NOMO-1 treated with DMSO at 0.1 percent for 48 hours (cell line): ENCODE measurements around the gene OGFOD3.
"Not testable (repeated sequence)": the region's sequence is repeated elsewhere in the genome, so short reads cannot be mapped to it uniquely, and the experiment has no call there.

Experiments used
- DNase-seq: peaks from one replicate; lab custom pipeline; 2025; ENCODE audit not compliant: unreplicated experiment; lab: John Stamatoyannopoulos, UW

Gene OGFOD3

DNA sequence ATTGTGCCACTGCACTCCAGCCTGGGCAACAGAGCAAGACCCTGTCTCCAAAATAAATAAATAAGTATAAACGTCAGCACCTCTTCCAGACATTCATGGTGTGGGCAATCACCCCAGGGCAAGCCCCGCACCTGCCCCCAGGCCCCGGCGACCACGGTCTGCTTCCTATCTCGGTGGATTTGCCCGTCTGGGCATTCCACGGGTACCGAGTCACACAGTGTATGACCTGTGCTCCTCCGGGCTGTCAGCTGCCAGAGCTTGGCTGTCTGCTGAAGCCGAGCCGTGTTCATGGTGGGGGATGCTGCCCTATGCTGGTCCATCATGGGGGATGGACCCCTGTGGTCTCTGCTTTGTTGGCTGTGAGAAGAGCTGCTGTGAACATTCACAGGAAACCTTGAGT lies 16.7 kb upstream of the OGFOD3 start:
- DNase-seq = no peak

DNA sequence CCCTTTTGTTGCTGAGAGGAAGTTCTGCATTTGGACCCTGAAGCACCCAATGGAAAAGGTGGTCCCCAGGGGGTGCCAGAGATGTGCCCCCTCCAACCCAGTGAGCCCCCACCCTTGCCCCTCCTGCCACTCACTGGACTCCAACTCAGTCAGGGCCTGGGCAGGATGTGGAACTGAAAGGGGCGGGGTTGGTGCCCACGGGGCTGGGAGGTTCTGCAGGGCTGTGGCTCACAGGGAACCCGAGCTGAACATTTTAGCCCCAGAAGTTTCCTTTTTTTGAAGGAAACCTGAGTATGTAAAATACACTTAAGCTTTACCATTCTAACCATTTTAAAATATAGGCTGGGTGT lies 15.8 kb upstream of the OGFOD3 start:
- DNase-seq = no peak

DNA sequence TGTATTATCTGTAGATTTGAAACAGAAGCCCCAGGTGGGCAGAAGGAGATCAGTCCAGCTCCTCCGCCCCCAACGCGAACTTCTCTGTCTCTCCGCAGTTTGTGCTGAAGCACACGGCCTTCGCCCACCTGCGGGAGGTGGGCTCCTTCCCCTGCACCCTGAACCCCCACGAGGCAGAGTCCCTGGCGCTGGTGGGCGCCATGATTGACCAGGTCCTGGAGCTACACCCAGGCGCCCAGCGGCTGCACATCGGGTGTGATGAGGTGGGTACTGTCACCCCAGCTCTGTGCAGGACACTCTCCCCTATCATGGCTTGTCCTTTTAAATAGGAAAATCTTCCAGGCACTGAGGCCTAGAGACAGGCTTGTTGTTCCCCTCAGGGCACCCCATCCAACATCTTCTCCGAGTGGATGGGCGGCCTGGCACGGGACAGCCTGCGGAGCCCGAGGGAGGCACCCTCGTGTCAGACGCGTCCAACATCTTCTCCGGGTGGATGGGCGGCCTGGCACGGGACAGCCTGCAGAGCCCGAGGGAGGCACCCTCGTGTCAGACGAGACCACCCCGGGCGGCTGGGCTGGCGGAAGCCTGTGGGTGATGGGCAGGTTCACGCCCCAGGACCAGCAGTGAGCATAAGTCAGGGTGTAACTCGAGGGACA lies 15.3 kb upstream of the OGFOD3 start:
- DNase-seq = no peak

DNA sequence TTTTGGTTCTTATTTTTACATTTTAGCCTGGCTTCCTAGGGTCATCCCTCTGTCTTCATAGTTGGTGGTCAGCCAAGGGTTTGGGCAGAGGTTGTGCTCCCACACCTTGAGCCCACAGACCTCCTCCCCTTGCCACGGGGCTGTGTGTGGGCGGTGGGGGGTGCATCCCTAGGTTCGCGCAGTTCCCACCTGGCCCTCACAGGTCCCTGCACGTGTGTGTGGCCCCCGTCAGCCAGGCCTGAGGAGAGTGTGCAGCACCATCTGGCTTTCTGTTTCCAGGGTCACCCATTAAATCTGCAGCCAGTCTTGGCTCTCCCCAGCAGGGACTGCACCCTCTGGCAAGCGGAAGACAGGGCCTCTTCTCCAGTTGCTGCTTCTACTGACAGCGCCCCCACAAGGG lies 13.6 kb upstream of the OGFOD3 start:
- no peak for DNase-seq

DNA sequence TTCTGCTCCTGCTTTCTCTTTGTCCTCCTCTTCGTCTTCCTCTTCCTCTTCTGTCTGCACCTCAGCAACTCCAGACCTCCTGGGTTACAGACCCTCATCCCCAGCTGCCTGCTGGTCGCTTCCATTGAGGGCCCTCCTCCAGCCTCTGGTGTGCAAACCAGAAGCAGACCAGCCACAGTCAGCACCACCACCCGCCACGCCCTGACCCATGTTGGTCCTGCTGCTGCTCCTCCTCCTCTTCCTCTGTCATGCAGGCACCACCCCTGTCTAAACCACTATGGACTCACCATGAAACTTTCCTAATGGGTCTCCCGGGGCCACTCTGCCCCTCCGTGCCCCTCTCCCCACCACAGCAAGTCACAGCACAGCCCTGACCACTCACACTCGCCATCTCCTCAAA lies 11.4 kb upstream of the OGFOD3 start:
- no peak for DNase-seq

DNA sequence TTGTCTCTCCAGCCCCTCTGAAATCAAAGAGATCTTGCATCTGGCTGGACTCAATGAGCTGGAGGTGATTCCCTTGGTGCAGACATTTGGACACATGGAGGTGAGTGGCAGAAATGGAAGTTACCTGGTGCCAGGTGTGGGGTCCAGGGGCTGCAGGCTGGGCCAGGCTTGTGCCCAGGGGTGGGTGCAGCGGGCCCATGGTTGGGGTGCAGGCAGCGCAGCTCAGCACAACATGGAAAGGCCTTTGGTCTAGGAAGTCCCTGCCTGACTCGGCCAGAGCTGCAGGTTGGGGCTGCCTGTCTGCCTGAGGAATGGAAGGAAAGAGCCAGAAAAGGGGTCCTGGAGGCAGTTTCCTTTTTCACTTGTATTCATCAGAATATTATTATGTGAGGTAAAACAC lies 10.2 kb upstream of the OGFOD3 start:
- no peak for DNase-seq

DNA sequence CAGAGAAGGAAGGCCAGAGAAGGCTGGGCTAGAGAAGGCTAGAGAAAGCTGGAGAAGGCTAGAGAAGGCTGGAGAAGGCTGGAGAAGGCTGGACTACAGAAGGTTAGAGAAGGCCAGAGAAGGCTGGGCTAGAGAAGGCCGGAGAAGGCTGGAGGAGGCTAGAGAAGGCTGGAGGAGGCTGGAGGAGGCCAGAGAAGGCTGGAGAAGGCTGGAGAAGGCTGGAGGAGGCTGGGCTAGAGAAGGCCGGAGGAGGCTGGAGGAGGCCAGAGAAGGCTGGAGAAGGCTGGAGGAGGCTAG lies 6.4 kb upstream of the OGFOD3 start:
- no peak for DNase-seq

DNA sequence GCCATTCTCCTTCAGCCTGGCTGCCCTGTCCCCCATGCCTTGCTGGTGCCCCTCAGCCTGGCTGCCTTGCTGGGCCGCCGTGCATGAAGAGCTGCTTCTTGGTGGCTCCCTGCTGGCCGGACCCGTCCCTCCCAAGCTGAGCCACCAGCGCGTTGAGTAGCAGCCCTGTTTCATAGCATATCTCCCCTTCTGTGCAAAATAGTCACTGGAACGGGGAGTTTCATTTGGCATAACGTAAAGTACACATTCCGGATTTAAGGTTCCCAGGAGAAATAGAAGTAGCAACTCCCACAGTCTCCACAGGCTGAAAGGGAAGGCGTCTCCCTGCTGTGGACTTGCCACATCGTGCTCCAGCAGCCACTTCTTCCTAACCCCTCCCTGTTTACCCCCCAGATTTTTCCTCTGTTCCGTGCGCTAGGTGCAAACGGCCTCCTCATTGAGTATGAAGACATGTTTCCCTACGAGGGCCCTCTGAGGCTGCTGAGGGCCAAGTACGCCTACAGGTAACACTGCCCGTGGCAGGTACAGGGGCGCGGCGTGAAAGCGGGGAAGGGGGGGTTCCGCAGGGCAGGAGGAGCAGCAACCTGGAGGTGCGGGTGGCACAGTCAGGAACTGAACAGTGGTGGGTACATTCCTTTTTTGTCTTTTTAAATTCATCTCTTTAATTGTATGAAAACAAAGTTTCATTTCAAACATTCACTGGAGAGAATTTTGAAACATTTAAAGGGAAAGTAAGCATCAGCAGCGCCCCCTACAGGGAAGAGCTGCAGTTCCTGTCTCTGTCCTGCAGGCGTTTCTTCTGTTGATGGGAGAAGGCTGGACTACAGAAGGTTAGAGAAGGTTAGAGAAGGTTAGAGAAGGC lies 5.8 kb upstream of the OGFOD3 start:
- DNase-seq = peak; percentile 41

DNA sequence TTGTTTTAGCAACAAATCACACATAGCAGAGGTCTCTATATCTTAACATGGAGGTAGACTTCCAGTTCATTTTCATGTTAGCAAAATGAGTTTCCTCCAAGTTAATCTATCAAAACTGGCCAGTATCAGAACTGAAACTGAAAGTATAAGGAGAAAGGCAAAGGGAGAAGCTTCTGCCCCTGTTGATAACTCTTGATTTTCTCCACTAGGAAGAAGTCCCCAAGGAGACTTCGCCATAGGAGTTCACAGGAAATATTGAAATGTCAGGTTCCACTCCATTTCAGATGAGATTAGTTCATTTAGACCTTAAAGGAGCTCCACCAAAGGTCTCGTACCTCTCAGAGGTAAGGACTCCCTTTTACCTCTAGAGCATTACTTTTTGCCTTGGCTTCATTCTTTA lies 1.2 kb upstream of the OGFOD3 start:
- peak; percentile 46 for DNase-seq

DNA sequence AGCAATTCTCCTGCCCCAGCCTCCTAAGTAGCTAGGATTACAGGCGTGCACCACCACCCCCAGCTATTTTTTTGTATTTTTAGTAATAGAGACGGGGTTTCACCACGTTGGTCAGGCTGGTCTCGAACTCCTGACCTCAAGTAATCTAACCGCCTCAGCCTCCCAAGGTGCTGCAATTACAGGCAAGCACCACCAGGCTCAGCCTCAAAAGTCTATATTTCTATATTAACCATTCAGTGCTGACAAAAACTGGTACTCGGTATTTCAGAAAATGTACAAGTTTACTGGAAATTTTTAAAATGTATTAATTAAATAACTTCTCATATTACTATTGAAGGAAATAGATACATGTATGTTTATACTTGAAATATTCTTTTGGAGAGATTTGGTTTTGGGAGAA lies 1.6 kb downstream of the OGFOD3 start:
- no peak for DNase-seq

DNA sequence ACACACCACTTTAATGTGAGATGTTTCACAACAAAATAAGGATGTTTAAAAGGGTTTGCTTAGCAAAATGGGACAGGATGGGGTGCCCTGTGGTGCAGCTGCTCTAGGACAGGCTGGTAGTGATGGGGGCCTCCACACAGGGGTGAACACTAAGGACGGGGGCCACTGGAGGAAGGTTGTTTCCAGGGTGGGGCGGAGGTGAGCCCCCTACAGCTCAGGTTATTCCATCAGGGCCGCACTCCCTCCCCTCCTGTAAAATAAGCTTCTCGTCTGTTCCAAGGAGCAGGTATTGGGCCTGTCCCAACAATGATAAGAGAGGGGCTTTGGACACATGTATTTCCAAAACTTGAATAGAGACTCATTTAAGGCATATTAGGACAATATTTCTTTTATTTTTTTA lies 2.1 kb downstream of the OGFOD3 start:
- DNase-seq = no peak

DNA sequence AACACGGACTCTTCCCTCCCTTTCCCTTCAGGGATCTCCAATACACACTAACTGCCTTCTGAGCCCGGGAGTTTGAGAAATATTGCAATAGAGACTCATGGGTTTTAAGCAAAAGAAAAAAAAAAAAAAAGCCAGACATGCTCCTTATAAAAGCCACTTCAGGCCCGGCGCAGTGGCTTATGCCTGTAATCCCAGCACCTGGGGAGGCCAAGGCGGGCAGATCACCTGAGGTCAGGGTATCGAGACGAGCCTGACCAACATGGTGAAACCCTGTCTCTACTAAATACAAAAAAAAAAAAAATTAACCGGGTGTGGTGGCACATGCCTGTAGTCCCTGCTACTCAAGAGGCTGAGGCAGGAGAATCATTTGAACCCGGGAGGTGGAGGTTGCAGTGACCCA lies 2.6 kb downstream of the OGFOD3 start:
- DNase-seq = no peak

DNA sequence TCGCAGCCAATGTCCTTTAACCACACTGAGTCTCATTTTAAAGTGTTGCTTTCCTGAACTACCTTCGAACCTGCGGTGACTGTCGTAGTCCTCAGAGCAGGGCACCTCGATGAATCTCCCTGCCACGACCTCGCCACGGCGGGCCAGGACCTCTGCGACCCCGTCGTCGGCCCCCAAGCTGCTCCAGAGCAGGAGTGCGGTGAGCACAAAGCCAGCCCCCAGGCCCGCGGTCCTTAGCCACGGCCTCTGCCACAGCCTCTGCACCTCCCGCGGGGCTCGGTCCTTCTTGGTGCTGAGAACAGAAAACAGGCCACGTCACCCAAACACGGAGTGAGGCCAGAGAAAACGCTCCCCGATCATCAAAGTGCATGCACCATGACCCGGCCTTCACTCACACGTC lies 3.0 kb downstream of the OGFOD3 start:
- DNase-seq = no peak

DNA sequence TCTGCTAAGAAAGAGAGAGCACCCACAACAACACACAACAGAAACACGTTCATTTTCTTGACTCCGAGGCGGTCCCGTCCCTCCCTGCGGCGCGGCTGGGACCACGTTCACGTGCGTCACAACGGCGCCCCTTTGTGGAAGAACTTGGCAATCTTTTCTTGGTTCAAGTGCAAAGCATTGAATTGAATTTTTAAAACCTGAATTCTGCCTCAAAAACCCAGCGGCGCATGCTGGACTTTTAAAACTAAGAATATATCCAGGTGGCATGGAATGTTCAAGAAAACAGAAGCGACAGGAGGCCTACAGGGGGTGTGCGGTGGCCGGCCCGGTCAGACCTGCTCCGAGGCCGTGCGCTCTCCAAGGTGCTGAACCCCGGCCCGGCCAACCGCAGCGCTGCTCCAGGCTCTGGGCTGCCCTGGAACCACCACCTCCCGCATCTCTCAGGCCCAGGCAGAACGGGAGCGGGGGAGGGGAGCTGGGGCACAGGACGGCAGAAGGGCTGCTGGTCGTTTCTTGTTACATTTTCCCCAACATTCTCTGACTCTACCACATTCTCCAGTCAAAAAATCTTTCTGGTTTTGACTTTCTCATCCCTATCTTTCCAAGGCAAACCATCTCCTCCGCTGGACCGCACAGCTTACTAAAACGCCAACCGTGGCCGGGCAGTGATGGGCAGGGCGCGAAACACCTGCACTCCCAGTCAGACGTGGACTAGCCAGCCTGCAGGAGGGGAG lies 3.7 kb downstream of the OGFOD3 start:
- peak; percentile 53 for DNase-seq

DNA sequence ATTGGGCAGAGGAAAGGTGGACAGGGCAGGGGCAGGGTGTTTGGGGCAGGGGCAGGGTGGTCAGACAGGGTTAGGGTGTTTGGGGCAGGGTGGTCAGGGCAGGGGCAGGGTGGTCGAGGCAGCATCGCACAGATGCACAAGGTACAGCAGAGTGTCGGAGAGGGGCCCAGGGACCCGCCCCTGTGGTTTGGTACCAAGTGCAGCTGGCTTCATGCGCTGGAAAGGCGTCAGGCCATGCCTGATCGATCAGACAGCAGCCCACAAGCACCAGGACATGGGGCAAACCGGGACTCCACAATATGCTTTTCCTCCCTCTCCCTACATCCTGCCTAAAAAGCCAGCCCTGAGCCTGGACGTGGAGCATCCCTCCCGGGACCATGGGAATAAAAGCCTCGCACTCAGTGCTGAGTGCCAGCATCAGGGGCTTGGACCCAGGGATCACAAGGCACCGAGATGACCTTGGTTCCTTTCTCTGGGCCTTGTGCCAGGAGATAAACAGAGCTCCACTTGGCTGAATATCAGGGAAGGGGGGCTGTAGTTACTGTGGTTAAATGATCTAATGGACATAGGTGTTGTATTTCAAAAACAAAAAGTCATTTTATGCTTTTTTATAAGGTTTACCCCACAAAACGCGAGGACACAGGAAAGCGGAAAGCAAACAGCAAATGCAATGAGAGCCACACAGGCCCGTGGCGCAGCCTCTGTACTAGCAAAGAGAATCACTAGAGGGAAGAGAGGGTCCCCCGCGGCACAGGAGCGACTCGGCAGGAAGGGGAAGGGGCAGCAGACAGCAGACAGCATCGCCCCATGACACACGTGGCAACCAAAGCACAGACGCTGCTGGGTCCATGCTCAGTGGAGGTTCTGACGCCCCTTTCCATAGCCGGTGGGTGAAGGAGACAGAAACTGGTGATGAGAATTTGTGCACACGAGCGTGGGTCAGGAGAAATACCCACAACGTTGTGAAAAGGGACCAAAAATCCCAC lies 5.6 kb downstream of the OGFOD3 start:
- no peak for DNase-seq

DNA sequence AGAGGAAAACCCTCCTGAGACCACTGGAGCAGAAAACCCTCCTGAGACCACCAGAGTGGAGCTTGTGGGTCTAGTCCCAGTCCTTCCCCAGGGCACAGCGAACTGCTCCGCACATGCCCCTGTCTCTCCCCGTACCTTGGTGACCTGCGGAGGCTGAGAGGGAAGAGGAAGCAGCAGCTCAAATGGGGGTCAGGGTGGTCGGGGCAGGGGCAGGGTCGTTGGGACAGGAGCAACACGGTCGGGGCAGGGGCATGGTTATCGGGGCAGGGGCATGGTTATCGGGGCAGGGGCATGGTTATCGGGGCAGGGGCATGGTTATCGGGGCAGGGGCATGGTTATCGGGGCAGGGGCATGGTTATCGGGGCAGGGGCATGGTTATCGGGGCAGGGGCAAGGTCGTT lies 6.3 kb downstream of the OGFOD3 start:
- DNase-seq = not testable (repeated sequence)

DNA sequence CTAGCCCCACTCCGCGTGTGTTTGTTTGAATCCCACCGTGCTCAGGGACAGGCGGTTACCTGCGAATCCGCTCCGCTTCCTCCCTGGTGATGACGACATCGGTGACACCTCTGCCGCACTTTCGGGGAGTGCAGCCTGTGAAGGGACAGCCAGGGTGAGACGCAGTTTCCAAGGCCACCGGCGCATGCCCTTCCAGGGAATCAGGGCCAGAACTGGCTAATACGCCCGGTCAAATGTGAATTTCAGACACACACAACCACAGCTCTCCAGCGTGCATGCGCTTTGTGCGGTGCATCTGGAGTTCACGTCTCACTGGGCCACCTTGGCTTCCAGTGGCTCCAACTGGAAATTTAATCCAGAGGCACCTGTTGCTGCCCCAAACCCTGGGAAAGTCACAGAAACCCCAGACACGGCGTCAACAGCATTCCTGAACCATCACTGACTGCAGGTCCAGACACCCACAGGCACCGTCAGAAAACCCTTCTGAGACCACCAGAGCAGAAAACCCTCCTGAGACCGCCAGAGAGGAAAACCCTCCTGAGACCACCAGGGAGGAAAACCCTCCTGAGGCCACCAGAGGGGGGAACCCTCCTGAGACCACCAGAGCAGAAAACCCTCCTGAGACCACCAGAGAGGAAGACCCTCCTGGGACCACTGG lies 6.9 kb downstream of the OGFOD3 start:
- DNase-seq = no peak

DNA sequence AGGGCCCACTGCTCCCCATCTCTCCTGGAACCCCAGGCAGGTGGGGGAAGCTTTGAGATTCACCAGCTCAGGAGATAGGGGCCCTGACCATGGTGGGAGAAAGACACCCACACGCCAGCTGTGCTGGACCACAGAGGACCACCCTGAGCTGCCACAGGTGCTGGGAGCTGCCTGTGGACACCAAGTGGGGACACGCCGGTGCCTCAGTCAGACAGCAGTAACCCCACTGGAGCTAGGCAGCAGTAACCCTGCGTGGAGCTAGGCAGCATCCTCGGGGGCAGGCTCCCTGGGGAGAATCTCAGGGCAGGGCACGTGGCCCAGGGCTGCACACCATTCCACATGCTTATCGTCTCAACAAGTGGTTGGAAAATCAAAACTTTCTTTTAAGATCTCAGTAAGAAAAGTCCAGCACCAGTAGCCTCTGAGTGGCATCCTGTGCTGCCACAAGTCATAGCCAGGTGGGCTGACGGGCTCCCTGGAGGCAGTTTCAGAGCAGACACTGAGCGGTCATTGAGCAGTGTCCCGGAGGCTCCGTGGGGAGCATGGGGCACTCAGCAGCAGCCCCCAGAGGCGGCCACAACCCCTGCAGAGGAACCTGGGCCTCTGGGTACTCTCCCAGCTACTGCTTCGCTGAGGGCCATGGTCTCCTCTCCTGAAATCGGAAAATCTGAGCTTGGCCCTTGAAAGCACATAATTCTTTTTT lies 8.2 kb downstream of the OGFOD3 start:
- DNase-seq = no peak

DNA sequence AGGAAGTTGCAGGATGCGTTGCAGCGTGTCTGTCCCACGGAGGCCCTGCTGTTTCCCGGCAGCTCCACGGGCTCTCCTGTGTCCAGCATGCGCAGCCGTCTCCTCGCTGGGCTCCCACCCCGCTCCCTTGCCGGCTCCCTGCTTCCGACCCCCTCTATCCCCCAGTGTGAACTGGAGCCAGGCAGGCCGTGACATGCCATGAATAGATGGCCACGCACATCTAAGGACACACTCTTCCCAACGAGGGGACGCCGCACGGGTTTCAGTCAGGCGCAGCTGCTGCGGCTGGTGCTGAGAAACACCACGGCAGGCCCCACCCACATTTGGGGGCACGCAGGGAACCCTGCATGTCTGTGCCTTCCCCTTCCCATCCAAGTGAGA lies 9.5 kb downstream of the OGFOD3 start:
- no peak for DNase-seq

DNA sequence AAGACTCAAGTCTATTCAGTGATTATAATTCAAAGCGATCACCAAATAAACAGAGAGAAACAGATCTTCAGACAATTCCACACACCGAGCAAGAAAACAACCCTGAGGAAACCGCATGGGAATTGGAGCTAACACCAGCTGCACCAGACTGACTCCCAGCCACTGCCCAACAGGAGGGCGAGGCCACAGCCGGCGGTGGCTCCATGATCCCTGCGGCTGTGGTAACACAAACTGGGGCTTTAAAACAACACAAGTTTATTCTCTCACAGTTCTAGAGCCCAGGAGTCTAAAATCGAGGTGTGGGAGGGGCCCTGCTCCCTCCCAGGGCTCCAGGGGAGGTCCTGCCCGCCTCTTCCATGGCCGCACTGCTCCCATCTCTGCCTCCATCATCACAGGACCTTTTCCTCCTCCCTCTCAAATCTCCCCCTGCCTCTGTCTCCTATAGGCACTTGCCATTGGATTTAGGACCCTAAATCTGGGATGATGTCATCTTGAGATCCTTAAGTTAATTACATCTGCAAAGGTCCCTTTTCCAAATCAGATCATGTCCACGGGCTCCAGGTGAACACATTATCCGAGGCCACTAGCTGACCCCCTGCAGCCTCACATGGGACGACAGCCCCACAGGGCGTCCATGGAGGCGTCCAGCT lies 10.0 kb downstream of the OGFOD3 start:
- DNase-seq = no peak
